Neural progenitor cell (in vitro differentiated cells): ENCODE results near the gene MYLIP.

Experiments
- CTCF ChIP-seq: fragments of 200-600 bp; sonication (generic); IDR thresholded peaks from 2 replicates; pipeline ENCODE4 v1.5.1; 2017; ENCODE audit warnings: antibody characterized with exemption, mild to moderate bottlenecking
- EZH2 ChIP-seq: fragments of 200-600 bp; sonication (generic); IDR thresholded peaks from 2 replicates; pipeline ENCODE4 v1.6.1; 2017; ENCODE audit warnings: antibody characterized with exemption, mild to moderate bottlenecking, moderate library complexity

DNA sequence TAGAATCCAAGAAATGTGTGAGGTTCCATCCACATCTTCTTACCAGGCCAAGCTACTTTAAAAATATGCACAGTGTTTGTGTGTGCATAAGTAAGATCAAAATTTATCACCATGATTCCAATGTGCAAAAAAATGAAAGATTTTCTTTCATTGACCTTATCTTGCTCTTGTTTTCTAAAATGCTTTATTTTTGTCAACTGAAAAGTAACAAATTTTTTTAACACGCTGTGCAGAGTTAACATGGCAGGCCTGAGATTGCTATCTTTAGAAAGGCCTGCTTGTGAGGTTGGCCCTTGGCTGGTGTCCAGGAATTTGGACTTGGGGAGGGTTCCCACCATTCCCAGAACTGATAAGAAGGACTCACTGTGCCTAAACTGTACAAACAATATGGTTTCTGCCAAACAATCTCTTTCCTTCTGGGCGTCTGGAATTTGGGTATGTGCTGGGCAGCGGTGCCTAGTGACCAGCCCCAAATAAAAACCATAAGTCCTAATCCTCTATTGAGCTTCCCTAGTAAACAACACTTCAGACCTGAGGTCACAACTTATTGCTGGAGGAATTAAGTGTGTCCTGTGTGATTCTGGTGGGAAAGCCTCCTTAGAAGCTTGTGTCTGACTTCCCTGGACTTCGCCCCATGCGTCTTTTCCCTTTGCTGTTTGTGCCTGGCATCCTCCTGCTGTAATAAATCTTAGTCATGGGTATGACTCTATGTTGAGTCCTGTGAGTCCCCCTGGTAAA, 19.8 kb upstream of the MYLIP start:
- TF ChIP-seq CTCF (no peak), EZH2 (no peak)
